Endothelial cell of umbilical vein (primary cell): ENCODE results near the gene ARID1B. TPM values are rescaled to one million over a fixed set of nuclear protein-coding genes. Genes with fewer than 3 reads are reported as not detected.

Experiments
- BruUV-seq: library from RNA; stranded (reverse); fragments of 400-500 nt; replicated peaks from 2 replicates; lab custom pipeline; 2021; lab: Mats Ljungman, UMichigan
- CTCF ChIA-PET: fragments of 300-600, 350-600 bp; sonication (Branson Sonifier 250); formaldehyde crosslinking; loops from one replicate; lab custom pipeline; 2021; ENCODE audit warnings: antibody characterized with exemption, inconsistent platforms; lab: Charles Lee
- POLR2A ChIA-PET: fragments of 300-600, 350-600 bp; sonication (Branson Sonifier 250); formaldehyde crosslinking; loops from one replicate; lab custom pipeline; 2021; ENCODE audit warnings: antibody characterized with exemption, inconsistent platforms; lab: Charles Lee
- DNase-seq: peaks from one replicate; pipeline ENCODE4 v3.0.0-alpha.2; 2011; ENCODE audit warnings: low read depth, low spot score
- FAIRE-seq: peaks from 2 replicates; lab custom pipeline; 2011; peaks lifted over from hg19 to GRCh38; lab: Jason Lieb, UNC
- H2AFZ ChIP-seq: 2 replicates; pipeline ENCODE4 v1.6.0; 2012; ENCODE audit warnings: low read depth, low read length, control low read depth, inconsistent platforms
- H3K27ac ChIP-seq: 2 replicates; pipeline ENCODE4 v1.5.1; 2011; ENCODE audit warnings: low read depth, mild to moderate bottlenecking, control low read depth, low read length, moderate library complexity; ENCODE audit not compliant: insufficient read depth
- H3K27me3 ChIP-seq, 2 experiments: 2 replicates each; pipeline versions ENCODE4 v1.6.0 to v1.6.1; 2011; ENCODE audit warnings: low read length in 2 of 2, mixed read lengths in 1 of 2; ENCODE audit not compliant: control insufficient read depth in 2 of 2, insufficient read depth in 2 of 2
- H3K36me3 ChIP-seq, 2 experiments: 2 replicates in 1 of 2; 3 replicates in 1 of 2; pipeline ENCODE4 v1.5.1; 2011; ENCODE audit warnings: low read length in 2 of 2, mild to moderate bottlenecking in 1 of 2, moderate library complexity in 1 of 2; ENCODE audit not compliant: control insufficient read depth in 2 of 2, insufficient read depth in 2 of 2; ENCODE audit errors: extremely low read depth in 1 of 2
- H3K4me1 ChIP-seq: 3 replicates; pipeline ENCODE4 v1.5.1; 2011; ENCODE audit warnings: mild to moderate bottlenecking, low read length; ENCODE audit not compliant: control insufficient read depth, insufficient read depth; ENCODE audit errors: extremely low read depth
- H3K4me2 ChIP-seq: 2 replicates; pipeline ENCODE4 v1.6.1; 2011; ENCODE audit warnings: low read length, control low read depth, mixed read lengths; ENCODE audit not compliant: insufficient read depth
- H3K4me3 ChIP-seq, 3 experiments: fragments of 200-600 bp in 1 of 3; sonication (generic), shearing (Covaris generic) in 1 of 3; replicated peaks in 1 of 3; 2 replicates each; pipeline ENCODE4 v1.5.1; 2011 to 2016; ENCODE audit warnings: control low read depth in 3 of 3, low read length in 3 of 3, mild to moderate bottlenecking in 2 of 3, inconsistent platforms in 1 of 3, low read depth in 1 of 3, moderate library complexity in 1 of 3; ENCODE audit not compliant: insufficient read depth in 1 of 3
- H3K79me2 ChIP-seq: 2 replicates; pipeline ENCODE4 v1.6.0; 2012; ENCODE audit warnings: low read length, inconsistent platforms; ENCODE audit not compliant: control insufficient read depth, insufficient read depth
- H3K9ac ChIP-seq: replicated peaks from 2 replicates; pipeline ENCODE3; 2011; ENCODE audit warnings: low read length, control low read depth; ENCODE audit not compliant: insufficient read depth; ENCODE audit errors: extremely low read depth
- H3K9me1 ChIP-seq: replicated peaks from 3 replicates; pipeline ENCODE4 v1.6.0; 2011; ENCODE audit warnings: mild to moderate bottlenecking, low read length; ENCODE audit not compliant: control insufficient read depth, insufficient read depth; ENCODE audit errors: extremely low read depth
- H3K9me3 ChIP-seq: replicated peaks from 2 replicates; pipeline ENCODE4 v1.5.1; 2012; ENCODE audit warnings: low read length, inconsistent platforms; ENCODE audit not compliant: control insufficient read depth, insufficient read depth
- H4K20me1 ChIP-seq: replicated peaks from 2 replicates; pipeline ENCODE3; 2011; ENCODE audit warnings: mild to moderate bottlenecking, low read length; ENCODE audit not compliant: control insufficient read depth, insufficient read depth; ENCODE audit errors: extremely low read depth
- EZH2 ChIP-seq: IDR thresholded peaks from 2 replicates; pipeline ENCODE4 v1.6.1; 2012; ENCODE audit warnings: borderline replicate concordance, low read depth, mild to moderate bottlenecking, moderate library complexity, low read length, inconsistent platforms; ENCODE audit not compliant: severe bottlenecking
- JUN ChIP-seq: IDR thresholded peaks from 2 replicates; pipeline ENCODE4 v1.6.1; 2011; ENCODE audit warnings: borderline replicate concordance, low read depth; ENCODE audit not compliant: insufficient read length, insufficient read depth
- MAX ChIP-seq: IDR thresholded peaks from 2 replicates; pipeline ENCODE4 v1.6.1; 2011; ENCODE audit not compliant: insufficient read depth, insufficient read length
- POLR2A ChIP-seq: IDR thresholded peaks from 2 replicates; pipeline ENCODE4 v1.6.1; 2012; ENCODE audit warnings: low read depth, mild to moderate bottlenecking, control low read depth, low read length
- dilution Hi-C: fragments of 300-500 bp; cut with MboI; formaldehyde crosslinking; loops from one replicate; pipeline ENCODE4 v1.15.0; 2019; ENCODE audit warnings: low sequenced_read_pairs; ENCODE audit not compliant: extremely low pct_ligation_motif_present
- intact Hi-C: fragments of 100-400 bp; cut with micrococcal nuclease; formaldehyde crosslinking; loops from one replicate; pipeline ENCODE4 v1.10.0; 2022
- polyA plus RNA-seq, 4 experiments: library from polyadenylated mRNA; depleted of rRNA in 3 of 4; stranded (reverse) in 3 of 4; unstranded in 1 of 4; fragments of >200 nt; gene quantifications; 2 replicates each; pipeline versions ENCODE4 v1.2.1 to v1.2.3, GENCODE V29; 2011 to 2012; ENCODE audit warnings: missing spikeins in 1 of 4
- total RNA-seq: library from RNA; stranded (reverse); gene quantifications from 2 replicates; pipeline ENCODE4 v1.2.3, GENCODE V29; 2021

Gene ARID1B
- total and polyA plus RNA-seq, 2 donors (not counting 3 experiments of a cell fraction or from before 2014, with no cell fraction given): 21.8 to 89.5 TPM

GRCh38 chr6:156778454-156779205, 1.5 kb downstream of the ARID1B start:
- H4K20me1 ChIP-seq: peaks cover 26% of the 10 kb centered on the region
- H3K9me1 ChIP-seq: no peaks in the 10 kb centered on the region
- dilution Hi-C loops: no loop called here
- no peaks in the 10 kb centered on the region for H3K27me3 ChIP-seq
- H3K4me1 ChIP-seq: peaks cover 46% of the 10 kb centered on the region
- H3K79me2 ChIP-seq: peaks cover 62% of the 10 kb centered on the region
- BruUV-seq: no TSS peak
- peaks cover 0 to 1% of the 10 kb centered on the region in 2 experiments for H3K36me3 ChIP-seq
- POLR2A ChIA-PET: no interaction called here
- no peak overlapping the region for H3K4me2 ChIP-seq
- DNase-seq (peak; percentile 43), FAIRE-seq (no peak)
- TF ChIP-seq MAX: no peak
- TF ChIP-seq POLR2A: peak; percentile 12
- no peak for TF ChIP-seq EZH2
- no peak for TF ChIP-seq JUN
- H2AFZ ChIP-seq: peak overlapping the region; percentile 50
- H3K4me3 ChIP-seq: peak overlapping the region; percentile 56 to 97 (median 90)
- intact Hi-C loops: loop anchor here (5.0 kb wide), 3 partner anchors 431 to 1451 kb away; no protein-coding TSS in a partner anchor
- peak overlapping the region; percentile 79 for H3K27ac ChIP-seq
- CTCF ChIA-PET: interaction anchor here (0.6 to 0.7 kb wide), 3 partner anchors 8 to 169 kb away, joined by 3 read pairs; no protein-coding TSS in a partner anchor
- H3K9ac ChIP-seq: peak overlapping the region; percentile 87
- no peaks in the 10 kb centered on the region for H3K9me3 ChIP-seq
